HG02588 (cell line): ENCODE measurements around the gene GID4.

Experiments used
- ATAC-seq: cut with Tn5 transposase; IDR thresholded peaks from one replicate; pipeline ENCODE4 v1.9.1; 2021; ENCODE audit warnings: mild to moderate bottlenecking, moderate library complexity; ENCODE audit not compliant: unreplicated experiment

GID4 gene

GRCh38 chr17:18094409-18094807, 55.2 kb downstream of the GID4 start:
- ATAC-seq, result no peak

GRCh38 chr17:18099516-18099915, 60.3 kb downstream of the GID4 start:
- ATAC-seq, result no peak

- ATAC-seq, result no peak
Observed at GRCh38 chr17:18100616-18101015, 61.4 kb downstream of the GID4 start.

- ATAC-seq, result no peak
Observed at GRCh38 chr17:18101828-18102227, 62.6 kb downstream of the GID4 start.

GRCh38 chr17:18102640-18103039, 63.4 kb downstream of the GID4 start:
- ATAC-seq, result no peak

GRCh38 chr17:18105027-18105426, 65.8 kb downstream of the GID4 start:
- ATAC-seq, result no peak

GRCh38 chr17:18105595-18105994, 66.4 kb downstream of the GID4 start:
- no peak for ATAC-seq

- ATAC-seq, result no peak
Observed at GRCh38 chr17:18106211-18106610, 67.0 kb downstream of the GID4 start.

GRCh38 chr17:18107061-18107790, 68.0 kb downstream of the GID4 start:
- no peak for ATAC-seq

- ATAC-seq, result no peak
Observed at GRCh38 chr17:18107971-18108370, 68.8 kb downstream of the GID4 start.

- ATAC-seq, result no peak
Observed at GRCh38 chr17:18108401-18109312, 69.4 kb downstream of the GID4 start, which contains the start of gene MYO15A. Gene MYO15A, plus strand, starts transcription at chr17:18108756. Its CDS starts 10,045 bp downstream, at chr17:18118801.

GRCh38 chr17:18109935-18110485, 70.8 kb downstream of the GID4 start:
- ATAC-seq, result no peak

- no peak for ATAC-seq
Observed at GRCh38 chr17:18110636-18111145, 71.5 kb downstream of the GID4 start.

- ATAC-seq, result no peak
Observed at GRCh38 chr17:18111330-18111971, 72.2 kb downstream of the GID4 start.

GRCh38 chr17:18115517-18115916, 76.3 kb downstream of the GID4 start:
- ATAC-seq, result no peak

- no peak for ATAC-seq
Observed at GRCh38 chr17:18116078-18116477, 76.9 kb downstream of the GID4 start.

GRCh38 chr17:18117533-18117932, 78.3 kb downstream of the GID4 start:
- no peak for ATAC-seq
